ENCODE measurements around the gene PRDM16. TPM values are rescaled to one million over a fixed set of nuclear protein-coding genes. Genes with fewer than 3 reads are reported as not detected.

Gene PRDM16
- polyA plus RNA-seq, 1 donor (not counting 4 experiments of a cell fraction or from before 2014, with no cell fraction given): 0.05 TPM

DNA sequence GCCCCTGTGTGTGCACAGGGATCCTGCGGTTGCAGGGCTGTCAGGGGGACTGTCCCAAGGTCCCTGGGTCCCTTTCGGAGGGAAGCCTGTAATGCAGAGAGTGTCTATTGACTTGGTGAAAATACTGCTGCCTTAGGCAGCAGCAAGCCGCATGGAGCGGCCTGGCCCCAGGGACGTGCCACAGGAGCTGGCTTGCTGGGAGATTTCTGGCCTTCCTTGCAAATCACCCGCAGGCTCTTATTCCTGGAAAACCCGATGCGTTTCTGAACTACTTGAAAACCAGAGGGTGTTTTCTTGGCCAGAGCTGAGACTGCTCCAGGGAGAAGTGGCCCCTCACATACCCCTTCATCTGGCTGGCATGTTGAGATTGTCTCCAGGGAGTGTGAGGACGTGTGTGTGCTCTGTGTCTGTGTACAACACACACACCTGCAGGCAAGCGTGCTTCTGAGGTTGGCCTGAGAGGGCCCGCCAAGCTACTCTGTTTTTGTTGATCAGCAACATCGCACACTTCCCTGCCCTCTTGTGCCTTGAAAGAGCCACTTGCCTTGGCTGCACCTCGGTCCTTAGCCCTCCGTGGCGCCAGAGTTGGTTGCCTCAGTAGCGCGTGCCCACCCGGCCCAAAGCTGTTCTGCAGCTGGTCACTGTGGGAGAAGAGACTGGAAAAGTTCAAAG, 10.5 kb downstream of the PRDM16 start:
- dilution Hi-C loops (cut with MboI; ENCODE audit: extremely low pct_ligation_motif_present, low sequenced_read_pairs): no loop called here
- Histone ChIP-seq H3K36me3 (ENCODE audit: control insufficient read depth in 2 of 2, extremely low read depth in 1 of 2, insufficient read depth in 2 of 2, low read length in 2 of 2) (no peaks in the 10 kb centered on the region), H3K27ac (ENCODE audit: control insufficient read depth, insufficient read depth, low read length) (no peak overlapping the region), H2AFZ (ENCODE audit: control insufficient read depth, low read length) (no peak overlapping the region), H3K79me2 (ENCODE audit: control insufficient read depth, insufficient read depth, low read length) (no peaks in the 10 kb centered on the region), H3K27me3 (ENCODE audit: control insufficient read depth, extremely low read depth, insufficient read depth, low read length) (peaks cover 5% of the 10 kb centered on the region), H3K4me3 (ENCODE audit: control insufficient read depth in 2 of 3, extremely low read depth in 1 of 3, insufficient read depth in 2 of 3, low read depth in 1 of 3, low read length in 3 of 3) (no peak overlapping the region), H4K20me1 (ENCODE audit: control insufficient read depth, extremely low read depth, insufficient read depth, low read length) (no peaks in the 10 kb centered on the region), H3K4me1 (ENCODE audit: control insufficient read depth, extremely low read depth, insufficient read depth, low read length) (no peaks in the 10 kb centered on the region), H3K9me1 (ENCODE audit: control insufficient read depth, extremely low read depth, insufficient read depth, low read length) (no peaks in the 10 kb centered on the region), H3K9me3 (ENCODE audit: control insufficient read depth, low read depth, low read length) (no peaks in the 10 kb centered on the region), H3K4me2 (ENCODE audit: control insufficient read depth, extremely low read depth, insufficient read depth, low read depth, low read length) (no peak overlapping the region), H3K9ac (ENCODE audit: control insufficient read depth, extremely low read depth, insufficient read depth, low read length) (no peak overlapping the region)
- TF ChIP-seq, protein P1, sequence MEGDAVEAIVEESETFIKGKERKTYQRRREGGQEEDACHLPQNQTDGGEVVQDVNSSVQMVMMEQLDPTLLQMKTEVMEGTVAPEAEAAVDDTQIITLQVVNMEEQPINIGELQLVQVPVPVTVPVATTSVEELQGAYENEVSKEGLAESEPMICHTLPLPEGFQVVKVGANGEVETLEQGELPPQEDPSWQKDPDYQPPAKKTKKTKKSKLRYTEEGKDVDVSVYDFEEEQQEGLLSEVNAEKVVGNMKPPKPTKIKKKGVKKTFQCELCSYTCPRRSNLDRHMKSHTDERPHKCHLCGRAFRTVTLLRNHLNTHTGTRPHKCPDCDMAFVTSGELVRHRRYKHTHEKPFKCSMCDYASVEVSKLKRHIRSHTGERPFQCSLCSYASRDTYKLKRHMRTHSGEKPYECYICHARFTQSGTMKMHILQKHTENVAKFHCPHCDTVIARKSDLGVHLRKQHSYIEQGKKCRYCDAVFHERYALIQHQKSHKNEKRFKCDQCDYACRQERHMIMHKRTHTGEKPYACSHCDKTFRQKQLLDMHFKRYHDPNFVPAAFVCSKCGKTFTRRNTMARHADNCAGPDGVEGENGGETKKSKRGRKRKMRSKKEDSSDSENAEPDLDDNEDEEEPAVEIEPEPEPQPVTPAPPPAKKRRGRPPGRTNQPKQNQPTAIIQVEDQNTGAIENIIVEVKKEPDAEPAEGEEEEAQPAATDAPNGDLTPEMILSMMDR (optimal IDR thresholded peaks at IDR 0.05 in 1 of 3, IDR thresholded peaks at IDR 0.05 in 1 of 3, conservative IDR thresholded peaks at IDR 0.05 in 1 of 3; ENCODE audit: extremely low read depth in 1 of 3, insufficient read depth in 2 of 3, low read length in 3 of 3): no peak
- TF ChIP-seq EZH2 (IDR thresholded peaks at IDR 0.05; ENCODE audit: low read length): no peak
- FAIRE-seq (no peak), DNase-seq (ENCODE audit: low read depth, low spot score) (no peak)

DNA sequence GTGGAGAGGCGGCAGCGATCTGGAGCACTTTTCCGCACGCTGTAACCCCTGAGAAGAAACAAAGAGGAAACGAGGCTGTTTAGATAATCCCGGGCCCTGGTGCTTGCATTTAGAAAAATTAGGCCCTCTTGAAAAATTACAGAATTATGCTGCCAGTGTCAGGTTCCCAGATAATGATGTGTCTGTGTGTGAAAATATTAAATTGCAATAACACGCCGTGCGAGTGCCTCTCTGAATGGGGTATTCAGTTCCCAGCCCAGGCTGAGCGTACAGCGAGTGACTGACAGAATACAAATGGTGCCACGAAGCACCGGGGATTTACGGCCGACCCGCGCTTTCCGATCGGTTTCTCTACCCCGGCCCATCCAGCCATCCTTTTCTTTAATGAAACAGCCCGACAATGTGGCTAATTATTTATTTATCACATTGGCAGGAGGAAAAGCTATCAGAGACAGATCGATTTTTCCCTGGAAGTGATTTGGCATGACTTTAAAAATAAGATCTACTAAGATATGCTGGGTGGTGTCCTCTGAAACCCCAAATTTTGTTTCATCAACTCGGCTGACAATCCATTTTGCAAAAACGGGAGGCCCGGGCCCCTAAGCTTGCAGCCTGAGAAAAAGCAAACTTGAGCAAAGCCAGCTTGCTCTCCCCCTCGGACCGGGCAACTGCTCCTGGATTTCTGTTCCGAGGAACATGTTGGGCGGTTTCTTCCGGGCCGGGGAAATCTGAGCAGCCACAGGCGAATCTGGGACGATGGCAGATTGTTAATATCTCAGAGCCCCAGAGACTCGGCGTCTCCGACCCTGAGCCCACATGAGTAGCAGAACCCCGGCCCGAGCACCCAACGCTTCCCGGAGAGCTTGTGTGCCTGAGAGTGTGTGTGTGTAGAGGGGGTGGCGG, 11.3 kb downstream of the PRDM16 start:
- H4K20me1 ChIP-seq (ENCODE audit: control insufficient read depth, extremely low read depth, insufficient read depth, low read length): no peaks in the 10 kb centered on the region

More for the DNA sequence above, 11.3 kb downstream of the PRDM16 start:
- no peak overlapping the region for H3K4me3 ChIP-seq (ENCODE audit: control insufficient read depth in 2 of 3, extremely low read depth in 1 of 3, insufficient read depth in 2 of 3, low read depth in 1 of 3, low read length in 3 of 3)
- no peak for TF ChIP-seq EZH2 (IDR thresholded peaks at IDR 0.05; ENCODE audit: low read length)
- TF ChIP-seq, protein P1 (optimal IDR thresholded peaks at IDR 0.05 in 1 of 3, IDR thresholded peaks at IDR 0.05 in 1 of 3, conservative IDR thresholded peaks at IDR 0.05 in 1 of 3; ENCODE audit: extremely low read depth in 1 of 3, insufficient read depth in 2 of 3, low read length in 3 of 3): no peak
- H3K36me3 ChIP-seq (ENCODE audit: control insufficient read depth in 2 of 2, extremely low read depth in 1 of 2, insufficient read depth in 2 of 2, low read length in 2 of 2): no peaks in the 10 kb centered on the region
- no peak overlapping the region for H3K4me2 ChIP-seq (ENCODE audit: control insufficient read depth, extremely low read depth, insufficient read depth, low read depth, low read length)
- H3K9me1 ChIP-seq (ENCODE audit: control insufficient read depth, extremely low read depth, insufficient read depth, low read length): no peaks in the 10 kb centered on the region
- H3K79me2 ChIP-seq (ENCODE audit: control insufficient read depth, insufficient read depth, low read length): no peaks in the 10 kb centered on the region
- dilution Hi-C loops (cut with MboI; ENCODE audit: extremely low pct_ligation_motif_present, low sequenced_read_pairs): no loop called here
- H3K27me3 ChIP-seq (ENCODE audit: control insufficient read depth, extremely low read depth, insufficient read depth, low read length): no peaks in the 10 kb centered on the region
- H3K9me3 ChIP-seq (ENCODE audit: control insufficient read depth, low read depth, low read length): no peaks in the 10 kb centered on the region
- H3K4me1 ChIP-seq (ENCODE audit: control insufficient read depth, extremely low read depth, insufficient read depth, low read length): no peaks in the 10 kb centered on the region
- DNase-seq (ENCODE audit: low read depth, low spot score) (no peak), FAIRE-seq (no peak)
- no peak overlapping the region for H3K9ac ChIP-seq (ENCODE audit: control insufficient read depth, extremely low read depth, insufficient read depth, low read length)
- no peak overlapping the region for H2AFZ ChIP-seq (ENCODE audit: control insufficient read depth, low read length)
- H3K27ac ChIP-seq (ENCODE audit: control insufficient read depth, insufficient read depth, low read length): no peak overlapping the region
